HepG2 (cell line): ENCODE results near the gene LRP1B. TPM values are rescaled to one million over a fixed set of nuclear protein-coding genes. Genes with fewer than 3 reads are reported as not detected.

Experiments used
- ATAC-seq: fragments of 200-7000 bp; cut with Tn5 transposase; 3 replicates; pipeline ENCODE4 v1.9.1; 2020; ENCODE audit warnings: mild to moderate bottlenecking, moderate library complexity
- BruUV-seq: library from RNA; stranded (reverse); fragments of 400-500 nt; replicated peaks from 2 replicates; lab custom pipeline; 2021; lab: Mats Ljungman, UMichigan
- CTCF ChIA-PET: fragments of 300-600 bp; formaldehyde crosslinking; extraction: SDS; loops from one replicate; lab custom pipeline; 2021; ENCODE audit warnings: low total read pairs, inconsistent platforms, low intra/inter-chr PET ratio; lab: Yijun Ruan, JAX
- POLR2A ChIA-PET: fragments of 350-600 bp; sonication (Branson Sonifier 250); formaldehyde crosslinking; loops from one replicate; lab custom pipeline; 2020; ENCODE audit warnings: antibody characterized with exemption, inconsistent platforms; lab: Yijun Ruan, JAX
- DNase-seq: peaks from one replicate; pipeline ENCODE4 v3.0.0-alpha.2; 2015; ENCODE audit warnings: low spot score
- FAIRE-seq: peaks from 3 replicates; lab custom pipeline; 2011; peaks lifted over from hg19 to GRCh38; lab: Jason Lieb, UNC
- H2AFZ ChIP-seq: one replicate; pipeline ENCODE4 v1.6.1; 2011; ENCODE audit warnings: low read length, inconsistent platforms
- H3K27ac ChIP-seq: fragments of 300-600 bp; 3 replicates; pipeline ENCODE4 v1.8.0; 2011; ENCODE audit warnings: mixed run types, mild to moderate bottlenecking, mixed read lengths, low read length, inconsistent platforms; ENCODE audit not compliant: insufficient read depth; ENCODE audit errors: extremely low read length
- H3K27me3 ChIP-seq, 2 experiments: fragments of 200-600 bp in 1 of 2; 2 replicates in 1 of 2; 3 replicates in 1 of 2; pipeline versions ENCODE4 v1.6.0 to v1.8.0; 2011; ENCODE audit warnings: low read length in 2 of 2, mild to moderate bottlenecking in 2 of 2, moderate library complexity in 2 of 2, inconsistent platforms in 1 of 2; ENCODE audit not compliant: insufficient read depth in 2 of 2, control insufficient read depth in 1 of 2
- H3K36me3 ChIP-seq, 2 experiments: fragments of 200-600 bp in 1 of 2; replicated peaks in 1 of 2; 2 replicates in 1 of 2; 3 replicates in 1 of 2; pipeline versions ENCODE4 v1.5.1 to v1.8.0; 2011; ENCODE audit warnings: low read length in 2 of 2, inconsistent platforms in 1 of 2; ENCODE audit not compliant: insufficient read depth in 2 of 2, control insufficient read depth in 1 of 2
- H3K4me1 ChIP-seq: 2 replicates; pipeline ENCODE4 v1.5.1; 2012; ENCODE audit warnings: low read length, inconsistent platforms; ENCODE audit not compliant: insufficient read depth
- H3K4me2 ChIP-seq: 2 replicates; pipeline ENCODE4 v1.6.0; 2011; ENCODE audit warnings: low read depth, low read length, inconsistent platforms
- H3K4me3 ChIP-seq, 3 experiments: fragments of 200-600 bp in 1 of 3; sonication (generic), shearing (Covaris generic) in 1 of 3; replicated peaks in 1 of 3; 2 replicates each; pipeline ENCODE4 v1.5.1; 2011 to 2016; ENCODE audit warnings: low read length in 3 of 3, inconsistent platforms in 2 of 3, low read depth in 2 of 3, mild to moderate bottlenecking in 2 of 3, control low read depth in 1 of 3, mixed read lengths in 1 of 3; ENCODE audit not compliant: insufficient read depth in 1 of 3
- H3K79me2 ChIP-seq: one replicate; pipeline ENCODE4 v1.6.1; 2011; ENCODE audit warnings: low read length, inconsistent platforms; ENCODE audit not compliant: insufficient read depth
- H3K9ac ChIP-seq: 2 replicates; pipeline ENCODE4 v1.6.0; 2011; ENCODE audit warnings: mild to moderate bottlenecking, low read depth, low read length, inconsistent platforms; ENCODE audit not compliant: insufficient read depth
- H3K9me3 ChIP-seq: 2 replicates; pipeline ENCODE4 v1.5.1; 2012; ENCODE audit warnings: mild to moderate bottlenecking, low read length
- H4K20me1 ChIP-seq: 2 replicates; pipeline ENCODE4 v1.6.0; 2011; ENCODE audit warnings: inconsistent platforms, mild to moderate bottlenecking, low read length, moderate library complexity; ENCODE audit not compliant: insufficient read depth
- DPF2 ChIP-seq: sonication (generic); formaldehyde crosslinking; IDR thresholded peaks from 2 replicates; pipeline ENCODE4 v1.4.0; 2020; ENCODE audit warnings: mild to moderate bottlenecking, low read depth, missing genetic modification reagents, borderline replicate concordance
- EED ChIP-seq: sonication (generic); formaldehyde crosslinking; IDR thresholded peaks from 2 replicates; pipeline ENCODE4 v1.5.0; 2020; ENCODE audit warnings: mild to moderate bottlenecking, missing genetic modification reagents
- HNRNPL ChIP-seq: fragments of 200-400 bp; formaldehyde crosslinking; IDR thresholded peaks from 2 replicates; pipeline ENCODE4 v1.6.1; 2017; ENCODE audit warnings: mild to moderate bottlenecking, low read depth, low read length
- IKZF4 ChIP-seq: sonication (generic); formaldehyde crosslinking; IDR thresholded peaks from 2 replicates; pipeline ENCODE4 v1.5.1; 2020; ENCODE audit warnings: borderline replicate concordance, mild to moderate bottlenecking, low read depth, missing genetic modification reagents; ENCODE audit errors: not compliant biosample characterization
- KLF9 ChIP-seq: IDR thresholded peaks from 2 replicates; pipeline ENCODE4 v1.6.1; 2016; ENCODE audit warnings: low read depth
- MYNN ChIP-seq: sonication (generic); formaldehyde crosslinking; IDR thresholded peaks from 2 replicates; pipeline ENCODE4 v1.4.0; 2020; ENCODE audit warnings: mild to moderate bottlenecking, low read depth, missing genetic modification reagents
- NONO ChIP-seq, 2 experiments: fragments of 450-650 bp in 1 of 2; sonication (generic) in 1 of 2; formaldehyde crosslinking in 1 of 2; IDR thresholded peaks in 1 of 2; conservative IDR thresholded peaks in 1 of 2; 2 replicates each; pipeline versions ENCODE4 v1.6.1 to v1.8.0; 2017 to 2022; ENCODE audit warnings: mild to moderate bottlenecking in 1 of 2, missing genetic modification reagents in 1 of 2, moderate library complexity in 1 of 2
- SALL1 ChIP-seq: sonication (generic); formaldehyde crosslinking; IDR thresholded peaks from 2 replicates; pipeline ENCODE4 v1.8.0; 2022; ENCODE audit warnings: mild to moderate bottlenecking, missing genetic modification reagents
- SNAPC2 ChIP-seq: sonication (generic); formaldehyde crosslinking; IDR thresholded peaks from 2 replicates; pipeline ENCODE4 v1.8.1; 2022; ENCODE audit warnings: mild to moderate bottlenecking, missing genetic modification reagents
- UBTF ChIP-seq: sonication (generic); formaldehyde crosslinking; IDR thresholded peaks from 2 replicates; pipeline ENCODE4 v1.4.0; 2020; ENCODE audit warnings: mild to moderate bottlenecking, missing genetic modification reagents
- ZBTB8A ChIP-seq: sonication (generic); formaldehyde crosslinking; IDR thresholded peaks from 2 replicates; pipeline ENCODE4 v1.4.0; 2020; ENCODE audit warnings: mild to moderate bottlenecking, low read depth, missing genetic modification reagents, borderline replicate concordance
- ZMYM4 ChIP-seq: sonication (generic); formaldehyde crosslinking; IDR thresholded peaks from 2 replicates; pipeline ENCODE4 v1.8.1; 2023; ENCODE audit warnings: mild to moderate bottlenecking, missing genetic modification reagents
- ZNF34 ChIP-seq: sonication (generic); formaldehyde crosslinking; IDR thresholded peaks from 2 replicates; pipeline ENCODE4 v1.4.0; 2020; ENCODE audit warnings: mild to moderate bottlenecking, missing genetic modification reagents, borderline replicate concordance
- ZNF577 ChIP-seq: sonication (generic); formaldehyde crosslinking; IDR thresholded peaks from 2 replicates; pipeline ENCODE4 v1.4.0; 2020; ENCODE audit warnings: mild to moderate bottlenecking, low read depth, missing genetic modification reagents, borderline replicate concordance
- ZNF670 ChIP-seq: sonication (generic); formaldehyde crosslinking; IDR thresholded peaks from 2 replicates; pipeline ENCODE4 v1.8.0; 2022; ENCODE audit warnings: mild to moderate bottlenecking, missing genetic modification reagents, borderline replicate concordance
- ZNF746 ChIP-seq: sonication (generic); formaldehyde crosslinking; IDR thresholded peaks from 2 replicates; pipeline ENCODE4 v1.8.0; 2022; ENCODE audit warnings: mild to moderate bottlenecking, missing genetic modification reagents
- ZNF775 ChIP-seq: sonication (generic); formaldehyde crosslinking; IDR thresholded peaks from 2 replicates; pipeline ENCODE4 v1.4.0; 2020; ENCODE audit warnings: missing genetic modification reagents, mild to moderate bottlenecking, moderate library complexity, borderline replicate concordance
- WGBS: methylation state at CpG from one replicate; pipeline ENCODE4 v1.1.6; 2017; ENCODE audit warnings: low lambda C conversion rate; 5-methylcytosine and 5-hydroxymethylcytosine counted together
- in situ Hi-C: cut with HindIII; loops from 2 replicates; pipeline ENCODE4 v1.10.0; 2017; ENCODE audit warnings: low pct_unique_long_range_greater_than_20kb; ENCODE audit not compliant: extremely low pct_ligation_motif_present
- intact Hi-C: fragments of 100-400 bp; cut with micrococcal nuclease; formaldehyde crosslinking; loops from one replicate; pipeline ENCODE4 v1.10.0; 2022; ENCODE audit not compliant: unreplicated experiment
- polyA plus RNA-seq, 8 experiments: library from polyadenylated mRNA; depleted of rRNA in 3 of 8; stranded (reverse) in 7 of 8; unstranded in 1 of 8; fragments of >200 nt; fragmentation: Illumina TruSeq in 4 of 8; extraction: Trizol in 4 of 8; gene quantifications; 2 replicates each; pipeline versions ENCODE4 v1.2.1 to v1.2.3, GENCODE V29; 2011 to 2016; ENCODE audit warnings: low read depth in 4 of 8, missing spikeins in 1 of 8, mixed read lengths in 1 of 8; ENCODE audit not compliant: insufficient read depth in 1 of 8
- total RNA-seq, 5 experiments: library from RNA; depleted of rRNA; stranded (reverse); fragments of >200 nt; fragmentation: Illumina TruSeq; extraction: Trizol; gene quantifications; 2 replicates each; pipeline ENCODE4 v1.2.3, GENCODE V29; 2016; ENCODE audit warnings: low read depth in 1 of 5
- TF ChIP-seq, protein P1 (sequence below): IDR thresholded peaks from 2 replicates; pipeline ENCODE4 v1.6.1; 2012; ENCODE audit warnings: low read length, improper control_type of control experiment
- TF ChIP-seq, protein P2 (sequence below): IDR thresholded peaks from 2 replicates; pipeline ENCODE4 v1.6.1; 2018; ENCODE audit warnings: missing genetic modification reagents

LRP1B gene
- total and polyA plus RNA-seq, 2 of the 13 experiments (the other 11 are each of a cell fraction or from before 2014, with no cell fraction given), result 0.04 TPM; not detected in 1

DNA sequence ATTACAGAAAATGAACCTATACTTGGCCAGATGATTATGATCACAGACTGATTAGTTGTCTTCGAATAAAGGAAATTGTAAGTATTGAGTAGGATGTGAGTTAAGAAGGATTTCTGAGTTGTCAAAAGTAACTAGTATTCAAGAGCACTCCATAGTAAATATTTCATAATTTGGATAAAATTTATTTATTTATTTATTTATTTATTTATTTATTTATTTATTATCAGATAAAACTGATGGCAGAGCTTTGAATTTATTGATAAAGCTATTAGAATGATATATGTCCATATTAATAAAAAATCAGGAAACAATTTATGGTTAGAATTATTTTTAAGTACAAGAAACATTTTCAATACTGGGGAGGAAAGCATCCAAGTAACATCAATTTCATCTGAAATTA, 1634.1 kb downstream of the LRP1B start:
- FAIRE-seq, result no peak
- Histone ChIP-seq H3K4me3 (no peak overlapping the region), H3K4me2 (no peak overlapping the region), H3K36me3 (no peaks in the 10 kb centered on the region), H3K79me2 (no peaks in the 10 kb centered on the region), H2AFZ (no peak overlapping the region), H3K27ac (no peak overlapping the region), H3K4me1 (no peaks in the 10 kb centered on the region), H4K20me1 (no peaks in the 10 kb centered on the region), H3K9ac (no peak overlapping the region), H3K27me3 (no peaks in the 10 kb centered on the region), H3K9me3 (no peaks in the 10 kb centered on the region)
- ChIA-PET CTCF (no interaction called here), POLR2A (no interaction called here)
- no TSS peak for BruUV-seq
- in situ Hi-C loops (no loop called here), intact Hi-C loops (no loop called here)
- no peak for DNase-seq
- no peak for ATAC-seq
- 7% methylated on average over 1 of the region's 1 CpG for WGBS
- TF ChIP-seq ZNF34 (CRISPR knock-in tag) (no peak), KLF9 (CRISPR knock-in tag) (no peak), ZMYM4 (CRISPR knock-in tag) (no peak), ZBTB8A (CRISPR knock-in tag) (no peak), ZNF746 (no peak), EED (no peak), SALL1 (CRISPR knock-in tag) (no peak), UBTF (CRISPR knock-in tag) (no peak), SNAPC2 (no peak), ZNF670 (CRISPR knock-in tag) (no peak), NONO (IDR thresholded peaks at IDR 0.05) (no peak), NONO (CRISPR knock-in tag; conservative IDR thresholded peaks at IDR 0.05) (no peak), IKZF4 (CRISPR knock-in tag) (no peak), MYNN (no peak), ZNF775 (CRISPR knock-in tag) (no peak), HNRNPL (no peak), DPF2 (no peak), ZNF577 (CRISPR knock-in tag) (no peak)
- TF ChIP-seq, protein P1, sequence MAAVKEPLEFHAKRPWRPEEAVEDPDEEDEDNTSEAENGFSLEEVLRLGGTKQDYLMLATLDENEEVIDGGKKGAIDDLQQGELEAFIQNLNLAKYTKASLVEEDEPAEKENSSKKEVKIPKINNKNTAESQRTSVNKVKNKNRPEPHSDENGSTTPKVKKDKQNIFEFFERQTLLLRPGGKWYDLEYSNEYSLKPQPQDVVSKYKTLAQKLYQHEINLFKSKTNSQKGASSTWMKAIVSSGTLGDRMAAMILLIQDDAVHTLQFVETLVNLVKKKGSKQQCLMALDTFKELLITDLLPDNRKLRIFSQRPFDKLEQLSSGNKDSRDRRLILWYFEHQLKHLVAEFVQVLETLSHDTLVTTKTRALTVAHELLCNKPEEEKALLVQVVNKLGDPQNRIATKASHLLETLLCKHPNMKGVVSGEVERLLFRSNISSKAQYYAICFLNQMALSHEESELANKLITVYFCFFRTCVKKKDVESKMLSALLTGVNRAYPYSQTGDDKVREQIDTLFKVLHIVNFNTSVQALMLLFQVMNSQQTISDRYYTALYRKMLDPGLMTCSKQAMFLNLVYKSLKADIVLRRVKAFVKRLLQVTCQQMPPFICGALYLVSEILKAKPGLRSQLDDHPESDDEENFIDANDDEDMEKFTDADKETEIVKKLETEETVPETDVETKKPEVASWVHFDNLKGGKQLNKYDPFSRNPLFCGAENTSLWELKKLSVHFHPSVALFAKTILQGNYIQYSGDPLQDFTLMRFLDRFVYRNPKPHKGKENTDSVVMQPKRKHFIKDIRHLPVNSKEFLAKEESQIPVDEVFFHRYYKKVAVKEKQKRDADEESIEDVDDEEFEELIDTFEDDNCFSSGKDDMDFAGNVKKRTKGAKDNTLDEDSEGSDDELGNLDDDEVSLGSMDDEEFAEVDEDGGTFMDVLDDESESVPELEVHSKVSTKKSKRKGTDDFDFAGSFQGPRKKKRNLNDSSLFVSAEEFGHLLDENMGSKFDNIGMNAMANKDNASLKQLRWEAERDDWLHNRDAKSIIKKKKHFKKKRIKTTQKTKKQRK, result no peak
- TF ChIP-seq, protein P2, sequence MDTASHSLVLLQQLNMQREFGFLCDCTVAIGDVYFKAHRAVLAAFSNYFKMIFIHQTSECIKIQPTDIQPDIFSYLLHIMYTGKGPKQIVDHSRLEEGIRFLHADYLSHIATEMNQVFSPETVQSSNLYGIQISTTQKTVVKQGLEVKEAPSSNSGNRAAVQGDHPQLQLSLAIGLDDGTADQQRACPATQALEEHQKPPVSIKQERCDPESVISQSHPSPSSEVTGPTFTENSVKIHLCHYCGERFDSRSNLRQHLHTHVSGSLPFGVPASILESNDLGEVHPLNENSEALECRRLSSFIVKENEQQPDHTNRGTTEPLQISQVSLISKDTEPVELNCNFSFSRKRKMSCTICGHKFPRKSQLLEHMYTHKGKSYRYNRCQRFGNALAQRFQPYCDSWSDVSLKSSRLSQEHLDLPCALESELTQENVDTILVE, result no peak
